ENCODE measurements around the gene CCNE1. TPM values are rescaled to one million over a fixed set of nuclear protein-coding genes. Genes with fewer than 3 reads are reported as not detected.

CCNE1 gene
- total and polyA plus RNA-seq, 2 of the 13 experiments (the other 11 are each of a cell fraction or from before 2014, with no cell fraction given): 16.0 to 50.6 TPM

DNA sequence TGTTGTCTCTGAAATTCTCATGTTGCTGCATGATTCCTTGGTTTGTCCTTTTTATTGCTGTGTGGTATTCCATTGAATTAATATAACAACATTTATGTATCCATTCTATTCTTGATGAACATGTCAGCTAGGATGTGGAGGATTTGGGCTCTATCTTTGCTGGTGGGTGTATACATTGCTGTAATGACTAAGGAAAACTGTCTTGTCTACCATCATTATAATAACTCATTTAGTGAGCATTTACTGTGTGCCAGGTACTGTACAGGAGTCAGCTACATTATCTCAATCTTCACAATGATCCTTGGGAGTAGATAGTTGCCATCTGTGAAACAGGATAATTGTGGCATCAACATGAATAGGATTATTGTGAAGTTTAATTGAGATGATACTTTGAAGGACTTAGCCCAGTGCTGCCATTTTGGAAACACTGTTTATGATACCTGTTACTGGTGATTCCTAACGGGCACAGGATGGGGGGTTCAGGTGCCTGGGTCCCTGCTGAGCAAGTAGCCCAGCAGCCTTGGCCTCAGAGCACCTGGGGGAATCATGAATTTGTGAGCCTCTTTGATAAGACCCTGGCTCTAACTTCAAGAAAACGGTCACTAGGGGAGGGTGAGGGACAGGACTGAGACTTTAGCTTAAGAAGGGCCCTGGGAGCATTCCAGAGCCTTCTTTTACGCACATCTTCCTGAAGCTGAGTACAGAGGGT is 1.8 kb upstream of the CCNE1 start (continued):
- TF ChIP-seq ZNF207 (IDR thresholded peaks at IDR 0.05; ENCODE audit: borderline replicate concordance): no peak

DNA sequence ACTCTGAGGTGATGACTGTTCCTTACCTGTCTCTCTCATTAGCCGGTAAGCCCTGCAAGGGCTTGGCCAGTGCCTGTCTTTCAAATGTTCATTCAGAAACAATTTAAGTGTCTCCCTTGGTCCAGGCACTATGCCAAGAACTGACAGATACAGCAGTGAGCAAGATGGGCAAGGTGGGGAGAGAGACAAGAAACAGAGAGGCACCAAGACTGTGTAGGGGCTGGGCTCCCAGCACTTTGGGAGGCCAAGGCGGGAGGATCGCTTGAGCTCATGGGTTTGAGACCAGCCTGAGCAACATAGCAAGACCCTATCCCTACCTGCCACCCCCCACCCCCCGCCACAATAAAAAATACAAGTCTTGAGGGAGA is 1.3 kb upstream of the CCNE1 start:
- TF ChIP-seq SIN3B (IDR thresholded peaks at IDR 0.05; ENCODE audit: low read length): no peak
- TF ChIP-seq ZNF768 (CRISPR knock-in tag; IDR thresholded peaks at IDR 0.05): 0 out of 2 replicates have a peak, but pooled peaks have one; percentile 24
- TF ChIP-seq, protein P1, sequence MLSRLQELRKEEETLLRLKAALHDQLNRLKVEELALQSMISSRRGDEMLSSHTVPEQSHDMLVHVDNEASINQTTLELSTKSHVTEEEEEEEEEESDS (CRISPR knock-in tag; IDR thresholded peaks at IDR 0.05; ENCODE audit: borderline replicate concordance): no peak
- no peak for TF ChIP-seq ZNF256 (CRISPR knock-in tag; conservative IDR thresholded peaks at IDR 0.05)
- Histone ChIP-seq H3K9me3 (ENCODE audit: low read length) (no peaks in the 10 kb centered on the region), H3K27me3 (ENCODE audit: control insufficient read depth in 1 of 2, insufficient read depth in 2 of 2, low read length in 2 of 2) (no peaks in the 10 kb centered on the region), H3K36me3 (replicated peaks in 1 of 2; ENCODE audit: control insufficient read depth in 1 of 2, insufficient read depth in 2 of 2, low read length in 2 of 2) (no peaks in the 10 kb centered on the region), H3K27ac (ENCODE audit: extremely low read length, insufficient read depth, low read length) (no peak overlapping the region), H3K4me2 (ENCODE audit: low read depth, low read length) (no peak overlapping the region), H3K79me2 (ENCODE audit: insufficient read depth, low read length) (no peaks in the 10 kb centered on the region), H3K4me3 (replicated peaks in 1 of 3; ENCODE audit: insufficient read depth in 1 of 3, low read depth in 2 of 3, low read length in 3 of 3) (no peak overlapping the region), H2AFZ (ENCODE audit: low read length) (no peak overlapping the region), H3K4me1 (ENCODE audit: insufficient read depth, low read length) (peaks cover 27% of the 10 kb centered on the region), H3K9ac (ENCODE audit: insufficient read depth, low read depth, low read length) (no peak overlapping the region), H4K20me1 (ENCODE audit: insufficient read depth, low read length) (no peaks in the 10 kb centered on the region)
- no peak for ATAC-seq
- 76% methylated on average over 4 of the region's 4 CpGs for WGBS (ENCODE audit: low lambda C conversion rate)
- intact Hi-C loops (cut with micrococcal nuclease; ENCODE audit: unreplicated experiment) (loop anchor here (2.0 kb wide), 1 partner anchor 34 kb away; no protein-coding TSS in a partner anchor), in situ Hi-C loops (cut with HindIII; ENCODE audit: extremely low pct_ligation_motif_present, low pct_unique_long_range_greater_than_20kb) (no loop called here)
- FAIRE-seq: no peak
- DNase-seq (ENCODE audit: low spot score): no peak
- ChIA-PET CTCF (ENCODE audit: low intra/inter-chr PET ratio, low total read pairs) (no interaction called here), POLR2A (no interaction called here)
- BruUV-seq (replicated peaks): no TSS peak
